ENCODE data around the gene NOA1. TPM values are rescaled to one million over a fixed set of nuclear protein-coding genes. Genes with fewer than 3 reads are reported as not detected.

Gene NOA1
- total RNA-seq, 4 donors from 2014 or later: 15.3 to 25.8 (median 21.0) TPM

GRCh38 chr4:56971383-56971782 is 6.0 kb downstream of the NOA1 start:
- H3K27ac ChIP-seq: no peak overlapping the region

GRCh38 chr4:56961107-56961500 is 16.3 kb downstream of the NOA1 start:
- WGBS, 2 donors (ENCODE audit: low coverage in 1 of 2): 86 to 100% methylated on average over 1 to 2 of the region's 2 CpGs
- Histone ChIP-seq H3K27ac (no peak overlapping the region), H3K9me3 (no peaks in the 10 kb centered on the region), H3K36me3 (peaks cover 0 to 58% of the 10 kb centered on the region in 2 donors), H3K4me1 (peaks cover 0 to 12% (median 4%) of the 10 kb centered on the region in 3 donors), H3K27me3 (no peaks in the 10 kb centered on the region), H3K4me3 (no peak overlapping the region)
- TF ChIP-seq POLR2AphosphoS5 (IDR thresholded peaks at IDR 0.05) (no peak), EP300 (IDR thresholded peaks at IDR 0.05) (no peak), POLR2A (IDR thresholded peaks at IDR 0.05) (no peak), CTCF (IDR thresholded peaks at IDR 0.05) (no peak)
- ATAC-seq: no peak

More at GRCh38 chr4:56971383-56971782, 6.0 kb downstream of the NOA1 start:
- no peaks in the 10 kb centered on the region for H3K27me3 ChIP-seq
- no peak for ATAC-seq
- H3K4me1 ChIP-seq: peaks cover 0 to 25% (median 14%) of the 10 kb centered on the region in 3 donors
- H3K4me3 ChIP-seq: no peak overlapping the region
- TF ChIP-seq CTCF (IDR thresholded peaks at IDR 0.05): no peak
- no peak for TF ChIP-seq POLR2A (IDR thresholded peaks at IDR 0.05)
- TF ChIP-seq POLR2AphosphoS5 (IDR thresholded peaks at IDR 0.05): no peak
- no peak for TF ChIP-seq EP300 (IDR thresholded peaks at IDR 0.05)
- peaks cover 0 to 12% (median 0%) of the 10 kb centered on the region in 3 donors for H3K9me3 ChIP-seq
- peaks cover 0 to 85% of the 10 kb centered on the region in 2 donors for H3K36me3 ChIP-seq
- WGBS, 2 donors (ENCODE audit: low coverage in 1 of 2): 95% methylated on average over 2 of the region's 2 CpGs

- H3K27ac ChIP-seq: no peak overlapping the region
- no peak for ATAC-seq
- H3K36me3 ChIP-seq: peaks cover 0 to 38% of the 10 kb centered on the region in 2 donors
- H3K9me3 ChIP-seq: no peaks in the 10 kb centered on the region
- no peaks in the 10 kb centered on the region for H3K27me3 ChIP-seq
- no peak for TF ChIP-seq POLR2AphosphoS5 (IDR thresholded peaks at IDR 0.05)
- TF ChIP-seq EP300 (IDR thresholded peaks at IDR 0.05): no peak
- no peak for TF ChIP-seq CTCF (IDR thresholded peaks at IDR 0.05)
- TF ChIP-seq POLR2A (IDR thresholded peaks at IDR 0.05): no peak
- peaks cover 0 to 12% (median 4%) of the 10 kb centered on the region in 3 donors for H3K4me1 ChIP-seq
- 50 to 64% methylated on average over 1 of the region's 1 CpG for WGBS, 2 donors (ENCODE audit: low coverage in 1 of 2)
- H3K4me3 ChIP-seq: no peak overlapping the region
Measured at GRCh38 chr4:56959100-56959499, 18.3 kb downstream of the NOA1 start.

GRCh38 chr4:56958111-56958517 is 19.3 kb downstream of the NOA1 start:
- peak; percentile 98 for ATAC-seq
- Histone ChIP-seq H3K4me3 (no peak overlapping the region), H3K27me3 (no peaks in the 10 kb centered on the region), H3K4me1 (peaks cover 0 to 12% (median 4%) of the 10 kb centered on the region in 3 donors), H3K27ac (peak overlapping the region in 1 of 4 donors; percentile 30), H3K9me3 (no peaks in the 10 kb centered on the region), H3K36me3 (peaks cover 0 to 28% of the 10 kb centered on the region in 2 donors)
- TF ChIP-seq POLR2A (IDR thresholded peaks at IDR 0.05) (no peak), POLR2AphosphoS5 (IDR thresholded peaks at IDR 0.05) (peak; percentile 70)
- WGBS, 2 donors (ENCODE audit: low coverage in 1 of 2): 4 to 37% methylated on average over 7 of the region's 7 CpGs

GRCh38 chr4:56953680-56954520 is 23.5 kb downstream of the NOA1 start:
- Histone ChIP-seq H3K27me3 (no peaks in the 10 kb centered on the region), H3K9me3 (no peaks in the 10 kb centered on the region), H3K27ac (no peak overlapping the region), H3K4me3 (no peak overlapping the region), H3K4me1 (peaks cover 0 to 11% (median 3%) of the 10 kb centered on the region in 3 donors), H3K36me3 (no peaks in the 10 kb centered on the region)
- ATAC-seq: no peak
- TF ChIP-seq CTCF (IDR thresholded peaks at IDR 0.05): no peak
- no peak for TF ChIP-seq POLR2A (IDR thresholded peaks at IDR 0.05)
- no peak for TF ChIP-seq EP300 (IDR thresholded peaks at IDR 0.05)
- no peak for TF ChIP-seq POLR2AphosphoS5 (IDR thresholded peaks at IDR 0.05)
- 81 to 82% methylated on average over 8 of the region's 9 CpGs for WGBS, 2 donors (ENCODE audit: low coverage in 1 of 2)

Data from gastroesophageal sphincter (tissue), 4 donors.